HCT116 (cell line): ENCODE results near the gene STING1. TPM values are rescaled to one million over a fixed set of nuclear protein-coding genes. Genes with fewer than 3 reads are reported as not detected.

Source experiments
- ATAC-seq: fragments of 200-7000 bp; cut with Tn5 transposase; 2 replicates; pipeline ENCODE4 v1.9.1; 2020; ENCODE audit warnings: mild to moderate bottlenecking, moderate library complexity
- BruUV-seq: library from RNA; stranded (reverse); fragments of 400-500 nt; replicated peaks from 2 replicates; lab custom pipeline; 2021; lab: Mats Ljungman, UMichigan
- CTCF ChIA-PET: fragments of 300-600 bp; sonication (Branson Sonifier 250); formaldehyde crosslinking; loops from one replicate; lab custom pipeline; 2021; ENCODE audit warnings: antibody characterized with exemption; lab: Charles Lee
- POLR2A ChIA-PET: fragments of 300-600, 350-600 bp; sonication (Branson Sonifier 250); formaldehyde crosslinking; loops from one replicate; lab custom pipeline; 2021; ENCODE audit warnings: antibody characterized with exemption; lab: Charles Lee
- RAD21 ChIA-PET, 2 experiments: fragments of 300-600 bp; sonication (Branson Sonifier 250); formaldehyde crosslinking; loops; one replicate each; lab custom pipeline; 2023; ENCODE audit warnings: low total read pairs in 2 of 2; ENCODE audit not compliant: uncharacterized antibody in 2 of 2, unreplicated experiment in 2 of 2, low non-redundant PET in 1 of 2; lab: Charles Lee
- DNase-seq: peaks from one replicate; pipeline ENCODE4 v3.0.0-alpha.2; 2010; ENCODE audit warnings: low read depth, low spot score
- H2AFZ ChIP-seq: fragments of 200-600 bp; shearing (Covaris generic), sonication (generic); 2 replicates; pipeline ENCODE4 v1.6.1; 2017; ENCODE audit warnings: low read depth, mixed run types, mixed read lengths, antibody characterized with exemption, low read length; ENCODE audit not compliant: poor library complexity, severe bottlenecking
- H3K27ac ChIP-seq: 2 replicates; pipeline ENCODE4 v1.5.1; 2012; ENCODE audit warnings: low read depth, low read length
- H3K27me3 ChIP-seq: fragments of 200-600 bp; sonication (generic); 2 replicates; pipeline ENCODE4 v1.6.1; 2016; ENCODE audit warnings: mixed run types, low read length, mixed read lengths; ENCODE audit not compliant: insufficient read depth
- H3K36me3 ChIP-seq, 2 experiments: fragments of 200-500 bp in 1 of 2; fragments of 200-600 bp in 1 of 2; sonication (Bioruptor generic) in 1 of 2; sonication (generic) in 1 of 2; 2 replicates each; pipeline versions ENCODE4 v1.5.1 to v1.6.1; 2014 to 2016; ENCODE audit warnings: low read length in 2 of 2, inconsistent platforms in 1 of 2, mixed read lengths in 1 of 2, mixed run types in 1 of 2; ENCODE audit not compliant: insufficient read depth in 2 of 2, control insufficient read depth in 1 of 2
- H3K4me1 ChIP-seq, 2 experiments: fragments of 200-600 bp in 1 of 2; sonication (generic) in 1 of 2; 2 replicates each; pipeline versions ENCODE4 v1.5.1 to v1.6.1; 2012 to 2017; ENCODE audit warnings: low read length in 2 of 2, inconsistent platforms in 1 of 2, mild to moderate bottlenecking in 1 of 2, mixed read lengths in 1 of 2, mixed run types in 1 of 2, moderate library complexity in 1 of 2; ENCODE audit not compliant: insufficient read depth in 2 of 2, control insufficient read depth in 1 of 2
- H3K4me2 ChIP-seq: fragments of 200-600 bp; sonication (generic); 2 replicates; pipeline ENCODE4 v1.6.1; 2017; ENCODE audit warnings: mixed run types, low read length, mixed read lengths
- H3K4me3 ChIP-seq, 2 experiments: fragments of 200-600 bp in 1 of 2; sonication (generic) in 1 of 2; replicated peaks in 1 of 2; 2 replicates each; pipeline ENCODE4 v1.5.1; 2011 to 2016; ENCODE audit warnings: low read length in 2 of 2, control low read depth in 1 of 2, low read depth in 1 of 2, mild to moderate bottlenecking in 1 of 2, mixed read lengths in 1 of 2, mixed run types in 1 of 2
- H3K79me2 ChIP-seq: fragments of 200-600 bp; sonication (generic); 2 replicates; pipeline ENCODE4 v1.6.1; 2017; ENCODE audit warnings: mild to moderate bottlenecking, mixed run types, low read length, moderate library complexity, mixed read lengths; ENCODE audit not compliant: insufficient read depth
- H3K9ac ChIP-seq: fragments of 200-600 bp; sonication (generic); 2 replicates; pipeline ENCODE4 v1.6.1; 2016; ENCODE audit warnings: low read length, mixed read lengths
- H3K9me2 ChIP-seq: fragments of 200-600 bp; sonication (generic), shearing (Covaris generic); 2 replicates; pipeline ENCODE4 v1.6.1; 2017; ENCODE audit warnings: mixed run types, mild to moderate bottlenecking, moderate library complexity; ENCODE audit not compliant: insufficient read depth
- H3K9me3 ChIP-seq, 2 experiments: fragments of 200-500 bp in 1 of 2; fragments of 200-600 bp in 1 of 2; sonication (Bioruptor generic) in 1 of 2; sonication (generic) in 1 of 2; 2 replicates each; pipeline ENCODE4 v1.6.1; 2014 to 2017; ENCODE audit warnings: low read length in 2 of 2, mixed read lengths in 2 of 2, inconsistent platforms in 1 of 2, low read depth in 1 of 2, mild to moderate bottlenecking in 1 of 2, mixed run types in 1 of 2, moderate library complexity in 1 of 2; ENCODE audit not compliant: control insufficient read depth in 1 of 2, insufficient read depth in 1 of 2
- H4K20me1 ChIP-seq: fragments of 200-600 bp; sonication (generic), shearing (Covaris generic); 2 replicates; pipeline ENCODE4 v1.6.1; 2017; ENCODE audit warnings: mixed run types, mild to moderate bottlenecking, moderate library complexity; ENCODE audit not compliant: insufficient read depth
- ATF3 ChIP-seq: IDR thresholded peaks from 2 replicates; pipeline ENCODE4 v1.6.1; 2012
- CEBPB ChIP-seq: IDR thresholded peaks from 2 replicates; pipeline ENCODE4 v1.6.1; 2012; ENCODE audit warnings: low read depth
- EGR1 ChIP-seq: IDR thresholded peaks from 2 replicates; pipeline ENCODE4 v1.6.1; 2012; ENCODE audit warnings: low read depth
- EZH2phosphoT487 ChIP-seq: fragments of 200-600 bp; IDR thresholded peaks from 2 replicates; pipeline ENCODE4 v1.6.1; 2018; ENCODE audit warnings: antibody characterized with exemption, borderline replicate concordance
- JUND ChIP-seq: IDR thresholded peaks from 2 replicates; pipeline ENCODE4 v1.6.1; 2012
- POLR2A ChIP-seq: IDR thresholded peaks from 2 replicates; pipeline ENCODE4 v1.7.0; 2011; ENCODE audit warnings: borderline replicate concordance; ENCODE audit not compliant: insufficient read depth, insufficient read length; ENCODE audit errors: extremely low read depth
- POLR2AphosphoS5 ChIP-seq: IDR thresholded peaks from 2 replicates; pipeline ENCODE4 v1.6.1; 2011; ENCODE audit warnings: mild to moderate bottlenecking, low read depth, low read length, moderate library complexity
- RAD21 ChIP-seq: IDR thresholded peaks from 2 replicates; pipeline ENCODE4 v1.6.1; 2012; ENCODE audit warnings: low read depth, mild to moderate bottlenecking
- SP1 ChIP-seq: IDR thresholded peaks from 2 replicates; pipeline ENCODE4 v1.6.1; 2012; ENCODE audit warnings: low read depth
- TCF7L2 ChIP-seq: IDR thresholded peaks from 2 replicates; pipeline ENCODE4 v1.7.0; 2011; ENCODE audit warnings: borderline replicate concordance, inconsistent platforms; ENCODE audit not compliant: insufficient read depth, insufficient read length; ENCODE audit errors: extremely low read depth
- YY1 ChIP-seq: IDR thresholded peaks from 2 replicates; pipeline ENCODE4 v1.6.1; 2011; ENCODE audit warnings: low read length, low read depth, moderate library complexity, mild to moderate bottlenecking; ENCODE audit not compliant: insufficient replicate concordance; ENCODE audit errors: extremely low read depth
- ZBTB33 ChIP-seq: IDR thresholded peaks from 2 replicates; pipeline ENCODE4 v1.6.1; 2011; ENCODE audit warnings: mild to moderate bottlenecking, low read length, moderate library complexity; ENCODE audit not compliant: insufficient replicate concordance; ENCODE audit errors: extremely low read depth
- ZFX ChIP-seq: fragments of 450-650 bp; IDR thresholded peaks from 2 replicates; pipeline ENCODE4 v1.6.1; 2017
- ZNF274 ChIP-seq: fragments of 200-500 bp; sonication (Bioruptor generic); IDR thresholded peaks from 2 replicates; pipeline ENCODE4 v1.6.1; 2014; ENCODE audit warnings: mild to moderate bottlenecking, low read depth, low read length, inconsistent platforms
- intact Hi-C: fragments of 100-400 bp; cut with micrococcal nuclease; formaldehyde crosslinking; loops from 2 replicates; pipeline ENCODE4 v1.10.0; 2022
- total RNA-seq: library from RNA; stranded (reverse); gene quantifications from one replicate; pipeline ENCODE4 v1.2.1, GENCODE V29; 2021; ENCODE audit not compliant: unreplicated experiment

STING1 gene
- total RNA-seq, 1 experiment from 2014 or later = 17.7 TPM

- no peak overlapping the region for H3K4me3 ChIP-seq
- ChIA-PET RAD21 (no interaction called here), CTCF (no interaction called here), POLR2A (no interaction called here)
- H3K27me3 ChIP-seq = no peaks in the 10 kb centered on the region
- H3K79me2 ChIP-seq = no peaks in the 10 kb centered on the region
- H3K36me3 ChIP-seq = no peaks in the 10 kb centered on the region
- ATAC-seq = no peak
- H3K27ac ChIP-seq = no peak overlapping the region
- no peaks in the 10 kb centered on the region for H3K9me2 ChIP-seq
- H3K4me1 ChIP-seq = no peaks in the 10 kb centered on the region
- BruUV-seq = no TSS peak
- H3K9me3 ChIP-seq = no peaks in the 10 kb centered on the region
- H2AFZ ChIP-seq = no peak overlapping the region
- no peaks in the 10 kb centered on the region for H4K20me1 ChIP-seq
- no peak for TF ChIP-seq ATF3
- TF ChIP-seq EGR1 = no peak
- no peak for TF ChIP-seq CEBPB
- no peak for TF ChIP-seq EZH2phosphoT487
- no peak for TF ChIP-seq YY1
- no peak for TF ChIP-seq SP1
- H3K4me2 ChIP-seq = no peak overlapping the region
- DNase-seq = no peak
- intact Hi-C loops = no loop called here
- no peak overlapping the region for H3K9ac ChIP-seq
Measured at GRCh38 chr5:139451878-139452660, 30.5 kb downstream of the STING1 start.

DNA sequence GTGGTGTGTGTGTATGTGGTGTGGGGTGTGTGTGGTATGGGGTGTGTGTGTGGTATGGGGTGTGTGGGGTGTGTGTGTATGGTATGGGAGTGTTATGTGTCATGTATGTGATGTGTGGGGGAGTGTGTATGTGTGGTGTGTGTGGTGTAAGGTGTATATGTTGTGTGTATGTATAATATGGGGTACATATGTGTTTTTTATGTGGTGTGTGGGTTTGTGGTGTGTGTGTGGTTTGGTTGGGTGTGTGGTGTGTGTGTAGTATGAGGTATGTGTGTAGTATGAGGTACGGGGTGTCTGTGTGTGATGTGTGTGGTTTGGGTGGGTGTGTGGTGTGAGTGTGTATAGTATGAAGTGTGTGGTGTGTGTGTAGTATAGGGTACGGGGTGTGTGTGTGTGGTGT, 31.4 kb downstream of the STING1 start:
- DNase-seq (no peak), ATAC-seq (no peak)
- no peak for TF ChIP-seq EZH2phosphoT487
- TF ChIP-seq ZFX = no peak
- TF ChIP-seq ZBTB33 = no peak
- no peak for TF ChIP-seq ZNF274
- no peak for TF ChIP-seq SP1
- TF ChIP-seq TCF7L2 = no peak
- TF ChIP-seq POLR2A = no peak
- TF ChIP-seq RAD21 = no peak
- TF ChIP-seq JUND = no peak
- no peak for TF ChIP-seq POLR2AphosphoS5
- H3K27ac ChIP-seq = no peak overlapping the region
- no peak overlapping the region for H3K4me2 ChIP-seq
- H3K9ac ChIP-seq = no peak overlapping the region
- H3K4me3 ChIP-seq = no peak overlapping the region
- H4K20me1 ChIP-seq = no peaks in the 10 kb centered on the region
- H3K27me3 ChIP-seq = no peaks in the 10 kb centered on the region
- H3K9me2 ChIP-seq = no peaks in the 10 kb centered on the region
- H2AFZ ChIP-seq = no peak overlapping the region
- BruUV-seq = no TSS peak
- ChIA-PET POLR2A (no interaction called here), RAD21 (no interaction called here), CTCF (no interaction called here)
- H3K9me3 ChIP-seq = no peaks in the 10 kb centered on the region
- H3K36me3 ChIP-seq = no peaks in the 10 kb centered on the region
- intact Hi-C loops = no loop called here
- no peaks in the 10 kb centered on the region for H3K79me2 ChIP-seq
- no peaks in the 10 kb centered on the region for H3K4me1 ChIP-seq
